ENCODE measurements around the gene PTH2.
A peak's percentile ranks its signal among the peaks of the same experiment; 100 is the strongest.
"Not testable (repeated sequence)": the region's sequence is repeated elsewhere in the genome, so short reads cannot be mapped to it uniquely, and the experiment has no call there.

Gene PTH2

GRCh38 chr19:49448432-49448786, 25.2 kb upstream of the PTH2 start:
- in situ Hi-C loops (cut with MboI; ENCODE audit: low pct_unique_long_range_greater_than_20kb, low sequenced_read_pairs, unreplicated experiment) = no loop called here
- no peak for DNase-seq (ENCODE audit: low spot score)
- TF ChIP-seq CTCF (IDR thresholded peaks at IDR 0.05; ENCODE audit: extremely low read depth, insufficient read depth, missing control alignments) = no peak

- peak; percentile 13 for DNase-seq (ENCODE audit: low spot score)
- in situ Hi-C loops (cut with MboI; ENCODE audit: low pct_unique_long_range_greater_than_20kb, low sequenced_read_pairs, unreplicated experiment) = no loop called here
- no peak for TF ChIP-seq CTCF (IDR thresholded peaks at IDR 0.05; ENCODE audit: extremely low read depth, insufficient read depth, missing control alignments)
Observed at GRCh38 chr19:49447485-49448431, 24.5 kb upstream of the PTH2 start.

- in situ Hi-C loops (cut with MboI; ENCODE audit: low pct_unique_long_range_greater_than_20kb, low sequenced_read_pairs, unreplicated experiment) = no loop called here
- no peak for DNase-seq (ENCODE audit: low spot score)
- TF ChIP-seq CTCF (IDR thresholded peaks at IDR 0.05; ENCODE audit: extremely low read depth, insufficient read depth, missing control alignments) = no peak
Observed at GRCh38 chr19:49445997-49446396, 22.8 kb upstream of the PTH2 start.

- DNase-seq (ENCODE audit: low spot score); in situ Hi-C loops (cut with MboI; ENCODE audit: low pct_unique_long_range_greater_than_20kb, low sequenced_read_pairs, unreplicated experiment): not testable (repeated sequence)
Observed at GRCh38 chr19:49444100-49444700, 21.0 kb upstream of the PTH2 start.

GRCh38 chr19:49443366-49444099, 20.3 kb upstream of the PTH2 start:
- peak; percentile 94 for DNase-seq (ENCODE audit: low spot score)
- in situ Hi-C loops (cut with MboI; ENCODE audit: low pct_unique_long_range_greater_than_20kb, low sequenced_read_pairs, unreplicated experiment) = no loop called here
- peak; percentile 96 for TF ChIP-seq CTCF (IDR thresholded peaks at IDR 0.05; ENCODE audit: extremely low read depth, insufficient read depth, missing control alignments)

GRCh38 chr19:49442771-49443365, 19.6 kb upstream of the PTH2 start:
- DNase-seq (ENCODE audit: low spot score) = peak; percentile 86
- in situ Hi-C loops (cut with MboI; ENCODE audit: low pct_unique_long_range_greater_than_20kb, low sequenced_read_pairs, unreplicated experiment) = no loop called here
- TF ChIP-seq CTCF (IDR thresholded peaks at IDR 0.05; ENCODE audit: extremely low read depth, insufficient read depth, missing control alignments) = no peak

All from GM13977 (cell line).